A549 (cell line): ENCODE data around the gene MYLK4. TPM values are rescaled to one million over a fixed set of nuclear protein-coding genes. Genes with fewer than 3 reads are reported as not detected.

Source experiments
- ATAC-seq, 2 experiments: fragments of 200-7000 bp in 1 of 2; fragments of >200 bp in 1 of 2; cut with Nextera tagmentation in 1 of 2; cut with Tn5 transposase in 1 of 2; 3 replicates each; pipeline versions ENCODE4 v1.8.0 to v1.9.1; 2018 to 2020; ENCODE audit warnings: mild to moderate bottlenecking in 1 of 2, moderate library complexity in 1 of 2
- CTCF ChIA-PET: fragments of 300-600 bp; sonication (Branson Sonifier 250); formaldehyde crosslinking; extraction: SDS; loops from one replicate; lab custom pipeline; 2021; ENCODE audit warnings: antibody characterized with exemption, inconsistent platforms; lab: Yijun Ruan, JAX
- POLR2A ChIA-PET: fragments of 350-600 bp; formaldehyde crosslinking; extraction: SDS; loops from one replicate; lab custom pipeline; 2021; ENCODE audit warnings: antibody characterized with exemption, inconsistent platforms; lab: Yijun Ruan, JAX
- DNase-seq, 2 experiments: peaks; one replicate each; pipeline versions ENCODE4 v3.0.0 to v3.0.0-alpha.2; 2011 to 2016; ENCODE audit warnings: low read depth in 1 of 2, low spot score in 1 of 2
- FAIRE-seq: peaks from 2 replicates; lab custom pipeline; 2011; peaks lifted over from hg19 to GRCh38; lab: Jason Lieb, UNC
- H3K27ac ChIP-seq, 2 experiments: fragments of >200 bp; sonication (Bioruptor Twin); formaldehyde crosslinking; 3 replicates each; pipeline ENCODE4 v1.5.1; 2016 to 2017
- H3K4me1 ChIP-seq: fragments of >200 bp; sonication (Bioruptor Twin); formaldehyde crosslinking; 3 replicates; pipeline ENCODE4 v1.6.1; 2016
- H3K4me2 ChIP-seq: fragments of >200 bp; sonication (Bioruptor Twin); formaldehyde crosslinking; 3 replicates; pipeline ENCODE4 v1.6.1; 2016
- H3K4me3 ChIP-seq: fragments of >200 bp; sonication (Bioruptor Twin); formaldehyde crosslinking; 3 replicates; pipeline ENCODE4 v1.5.1; 2016
- H3K9me3 ChIP-seq: fragments of >200 bp; sonication (Bioruptor Twin); formaldehyde crosslinking; 3 replicates; pipeline ENCODE4 v1.6.1; 2016
- BHLHE40 ChIP-seq: IDR thresholded peaks from 2 replicates; pipeline ENCODE4 v1.6.1; 2012; ENCODE audit warnings: low read depth, low read length, inconsistent platforms
- CBX2 ChIP-seq: fragments of 200-600 bp; sonication (generic); IDR thresholded peaks from 2 replicates; pipeline ENCODE4 v1.6.1; 2016; ENCODE audit warnings: low read depth, mild to moderate bottlenecking, borderline replicate concordance
- CBX8 ChIP-seq: fragments of 200-600 bp; sonication (generic); IDR thresholded peaks from 2 replicates; pipeline ENCODE4 v1.6.1; 2016
- CEBPB ChIP-seq, 2 experiments: fragments of >200 bp in 1 of 2; sonication (Bioruptor Twin) in 1 of 2; formaldehyde crosslinking in 1 of 2; IDR thresholded peaks; 2 replicates each; pipeline ENCODE4 v1.6.1; 2012 to 2016
- CHD4 ChIP-seq: fragments of 200-600 bp; sonication (generic); IDR thresholded peaks from 2 replicates; pipeline ENCODE4 v1.6.1; 2016; ENCODE audit warnings: antibody characterized with exemption, mild to moderate bottlenecking, borderline replicate concordance
- EHMT2 ChIP-seq: fragments of 200-600 bp; sonication (generic); IDR thresholded peaks from 2 replicates; pipeline ENCODE4 v1.6.1; 2016; ENCODE audit warnings: antibody characterized with exemption, low read depth, mild to moderate bottlenecking, moderate library complexity
- EP300 ChIP-seq, 2 experiments: fragments of >200 bp; sonication (Bioruptor Twin); formaldehyde crosslinking; IDR thresholded peaks; 2 replicates in 1 of 2; 3 replicates in 1 of 2; pipeline ENCODE4 v1.6.1; 2016 to 2017
- ESRRA ChIP-seq: fragments of 150-350 bp; IDR thresholded peaks from 2 replicates; pipeline ENCODE4 v1.6.1; 2014; ENCODE audit warnings: mild to moderate bottlenecking, low read length, borderline replicate concordance
- FOXS1 ChIP-seq: fragments of 250-450 bp; sonication (Bioruptor Pico); IDR thresholded peaks from 2 replicates; pipeline ENCODE4 v1.5.0; 2020; ENCODE audit warnings: mild to moderate bottlenecking, moderate library complexity
- HDAC2 ChIP-seq: fragments of 200-600 bp; sonication (generic); IDR thresholded peaks from 2 replicates; pipeline ENCODE4 v1.6.1; 2016
- HEYL ChIP-seq: fragments of 250-450 bp; sonication (Bioruptor Pico); IDR thresholded peaks from 2 replicates; pipeline ENCODE4 v1.8.0; 2021; ENCODE audit warnings: mild to moderate bottlenecking, moderate library complexity
- HOXB13 ChIP-seq: fragments of 250-450 bp; sonication (Bioruptor Pico); IDR thresholded peaks from 2 replicates; pipeline ENCODE4 v1.5.0; 2020; ENCODE audit warnings: low read depth, mild to moderate bottlenecking, moderate library complexity
- HOXB5 ChIP-seq: fragments of 250-450 bp; sonication (Bioruptor Pico); IDR thresholded peaks from 2 replicates; pipeline ENCODE4 v1.5.0; 2020; ENCODE audit warnings: mild to moderate bottlenecking, moderate library complexity
- KDM1A ChIP-seq: fragments of 200-600 bp; sonication (generic); IDR thresholded peaks from 2 replicates; pipeline ENCODE4 v1.6.1; 2016; ENCODE audit warnings: low read depth, mild to moderate bottlenecking
- KDM5A ChIP-seq: fragments of 200-600 bp; sonication (generic); IDR thresholded peaks from 2 replicates; pipeline ENCODE4 v1.6.1; 2016; ENCODE audit warnings: antibody characterized with exemption, mild to moderate bottlenecking
- MAFK ChIP-seq: fragments of 450-650 bp; IDR thresholded peaks from 2 replicates; pipeline ENCODE4 v1.6.1; 2014; ENCODE audit not compliant: partially characterized antibody
- NFE2L2 ChIP-seq: fragments of 150-350 bp; conservative IDR thresholded peaks from 2 replicates; pipeline ENCODE4 v1.6.1; 2014; ENCODE audit warnings: low read length
- NPAS2 ChIP-seq: fragments of 250-450 bp; sonication (Bioruptor Pico); IDR thresholded peaks from 2 replicates; pipeline ENCODE4 v1.8.0; 2022; ENCODE audit warnings: mild to moderate bottlenecking, moderate library complexity, borderline replicate concordance
- PHF8 ChIP-seq: fragments of 200-600 bp; sonication (generic); IDR thresholded peaks from 2 replicates; pipeline ENCODE4 v1.6.1; 2016; ENCODE audit warnings: low read depth, mild to moderate bottlenecking, antibody characterized with exemption, moderate library complexity, borderline replicate concordance
- POLR2A ChIP-seq: IDR thresholded peaks from 2 replicates; pipeline ENCODE4 v1.6.1; 2012; ENCODE audit warnings: mild to moderate bottlenecking, low read length
- RARB ChIP-seq: fragments of 250-450 bp; sonication (Bioruptor Pico); IDR thresholded peaks from 2 replicates; pipeline ENCODE4 v1.8.0; 2021; ENCODE audit warnings: mild to moderate bottlenecking, moderate library complexity
- SREBF2 ChIP-seq: fragments of 450-650 bp; IDR thresholded peaks from 2 replicates; pipeline ENCODE4 v1.6.1; 2014; ENCODE audit warnings: mild to moderate bottlenecking, moderate library complexity
- TP53 ChIP-seq: fragments of 250-450 bp; sonication (Bioruptor Pico); IDR thresholded peaks from 2 replicates; pipeline ENCODE4 v1.5.0; 2021; ENCODE audit warnings: mild to moderate bottlenecking, moderate library complexity
- ZC3H11A ChIP-seq: fragments of 450-650 bp; IDR thresholded peaks from 2 replicates; pipeline ENCODE4 v1.6.1; 2014; ENCODE audit warnings: antibody characterized with exemption, mild to moderate bottlenecking
- ZSCAN20 ChIP-seq: fragments of 250-450 bp; sonication (Bioruptor Pico); IDR thresholded peaks from 2 replicates; pipeline ENCODE4 v1.8.0; 2022; ENCODE audit warnings: mild to moderate bottlenecking, moderate library complexity
- WGBS: methylation state at CpG from one replicate; pipeline ENCODE4 v1.1.6; 2017; ENCODE audit errors: missing lambda C conversion rate; 5-methylcytosine and 5-hydroxymethylcytosine counted together
- polyA plus RNA-seq, 4 experiments: library from polyadenylated mRNA; depleted of rRNA in 3 of 4; stranded (reverse); fragments of >200 nt; fragmentation: RNase III in 1 of 4; extraction: RNeasy Plus Mini Kit Qiagen cat#74134 plus additional on column Dnase treatment in 1 of 4; gene quantifications; 2 replicates in 3 of 4; 3 replicates in 1 of 4; pipeline ENCODE4 v1.2.3, GENCODE V29; 2011 to 2017
- TF ChIP-seq, protein P1 (sequence below): IDR thresholded peaks from 2 replicates; pipeline ENCODE4 v1.6.1; 2012; ENCODE audit warnings: low read depth, borderline replicate concordance
- TF ChIP-seq, protein P2 (sequence below): IDR thresholded peaks from 2 replicates; pipeline ENCODE4 v1.6.1; 2012
- TF ChIP-seq, protein P3 (sequence below): fragments of >200 bp; sonication (Bioruptor Twin); formaldehyde crosslinking; IDR thresholded peaks from 2 replicates; pipeline ENCODE4 v1.6.1; 2016
- TF ChIP-seq, protein P4 (sequence below): fragments of 250-450 bp; sonication (Bioruptor Pico); IDR thresholded peaks from 2 replicates; pipeline ENCODE4 v1.5.0; 2021; ENCODE audit warnings: mild to moderate bottlenecking, moderate library complexity, borderline replicate concordance
- TF ChIP-seq, protein P5 (sequence below): fragments of >200 bp; sonication (Bioruptor Twin); formaldehyde crosslinking; IDR thresholded peaks from 3 replicates; pipeline ENCODE4 v1.6.1; 2016

MYLK4 gene
- polyA plus RNA-seq, 2 of the 4 experiments (the other 2 are of a cell fraction) = 0.14 to 0.21 TPM

DNA sequence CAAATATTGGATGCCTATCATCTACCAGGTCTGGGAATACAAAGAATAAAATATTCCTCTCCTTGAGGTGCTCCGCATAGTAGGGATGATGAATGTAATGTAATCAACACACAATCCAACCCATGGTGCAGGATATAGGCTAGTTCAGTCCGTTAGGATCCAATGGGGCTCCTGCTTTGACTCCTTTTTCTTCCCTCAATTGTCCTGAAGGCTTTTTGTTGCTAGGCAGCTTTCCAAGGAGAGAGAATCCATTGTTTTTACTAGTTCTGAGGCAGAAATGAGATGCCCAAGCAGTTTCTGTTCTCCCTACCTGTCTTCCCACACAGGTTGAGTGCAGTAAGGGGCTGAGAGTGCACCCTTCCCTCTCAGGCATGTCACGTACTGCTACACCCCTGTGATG is 26.5 kb upstream of the MYLK4 start:
- DNase-seq = no peak
- H3K9me3 ChIP-seq = no peaks in the 10 kb centered on the region
- WGBS = 91% methylated on average over 3 of the region's 3 CpGs
- H3K27ac ChIP-seq = no peak overlapping the region
- no peak for TF ChIP-seq RARB (CRISPR knock-in tag)
- TF ChIP-seq PHF8 = no peak
- TF ChIP-seq CBX8 = no peak
- TF ChIP-seq NPAS2 (CRISPR knock-in tag) = no peak
- TF ChIP-seq TP53 (CRISPR knock-in tag) = no peak
- no peak for TF ChIP-seq EHMT2
- no peak for TF ChIP-seq SREBF2
- TF ChIP-seq, protein P1, sequence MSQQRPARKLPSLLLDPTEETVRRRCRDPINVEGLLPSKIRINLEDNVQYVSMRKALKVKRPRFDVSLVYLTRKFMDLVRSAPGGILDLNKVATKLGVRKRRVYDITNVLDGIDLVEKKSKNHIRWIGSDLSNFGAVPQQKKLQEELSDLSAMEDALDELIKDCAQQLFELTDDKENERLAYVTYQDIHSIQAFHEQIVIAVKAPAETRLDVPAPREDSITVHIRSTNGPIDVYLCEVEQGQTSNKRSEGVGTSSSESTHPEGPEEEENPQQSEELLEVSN = no peak
- no peak for TF ChIP-seq BHLHE40
- TF ChIP-seq, protein P2, sequence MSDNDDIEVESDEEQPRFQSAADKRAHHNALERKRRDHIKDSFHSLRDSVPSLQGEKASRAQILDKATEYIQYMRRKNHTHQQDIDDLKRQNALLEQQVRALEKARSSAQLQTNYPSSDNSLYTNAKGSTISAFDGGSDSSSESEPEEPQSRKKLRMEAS = no peak
- TF ChIP-seq, protein P3, sequence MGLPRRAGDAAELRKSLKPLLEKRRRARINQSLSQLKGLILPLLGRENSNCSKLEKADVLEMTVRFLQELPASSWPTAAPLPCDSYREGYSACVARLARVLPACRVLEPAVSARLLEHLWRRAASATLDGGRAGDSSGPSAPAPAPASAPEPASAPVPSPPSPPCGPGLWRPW = no peak
- no peak for TF ChIP-seq KDM5A
- TF ChIP-seq, all 56 proteins: peak for 0
- FAIRE-seq (no peak), ATAC-seq (no peak)
- no peak overlapping the region for H3K4me2 ChIP-seq
- ChIA-PET CTCF (interaction anchor here (1.4 to 2.1 kb wide), 2 partner anchors 8 to 14 kb away, joined by 4 to 9 read pairs; no protein-coding TSS in a partner anchor), POLR2A (no interaction called here)
- H3K4me3 ChIP-seq = no peak overlapping the region
- no peaks in the 10 kb centered on the region for H3K4me1 ChIP-seq

DNA sequence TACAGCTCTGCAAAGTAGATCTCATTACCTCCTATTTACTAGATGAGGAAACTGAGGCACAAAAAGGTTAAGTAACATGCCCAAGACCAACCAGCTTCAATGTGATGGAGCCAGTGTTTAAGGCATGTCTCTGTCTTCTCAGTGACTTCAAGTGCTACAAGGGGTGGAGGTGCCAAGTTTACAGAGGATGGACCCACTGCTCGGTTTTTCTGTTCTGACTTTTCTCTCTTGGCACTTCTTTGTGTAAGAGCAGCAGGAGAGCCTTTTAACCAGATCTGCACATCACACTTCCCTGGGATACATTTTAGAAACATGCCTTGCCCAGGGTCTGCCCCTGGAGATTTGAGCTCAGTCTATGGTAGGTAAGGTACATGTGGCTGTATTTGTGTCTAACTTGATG is 24.3 kb upstream of the MYLK4 start:
- POLR2A ChIA-PET = no interaction called here
- no peak for FAIRE-seq
- no peak for ATAC-seq
- no peak for DNase-seq
- H3K27ac ChIP-seq = no peak overlapping the region
- no peaks in the 10 kb centered on the region for H3K9me3 ChIP-seq
- TF ChIP-seq ZC3H11A = no peak
- no peak for TF ChIP-seq CBX8
- no peak for TF ChIP-seq BHLHE40
- TF ChIP-seq, protein P4, sequence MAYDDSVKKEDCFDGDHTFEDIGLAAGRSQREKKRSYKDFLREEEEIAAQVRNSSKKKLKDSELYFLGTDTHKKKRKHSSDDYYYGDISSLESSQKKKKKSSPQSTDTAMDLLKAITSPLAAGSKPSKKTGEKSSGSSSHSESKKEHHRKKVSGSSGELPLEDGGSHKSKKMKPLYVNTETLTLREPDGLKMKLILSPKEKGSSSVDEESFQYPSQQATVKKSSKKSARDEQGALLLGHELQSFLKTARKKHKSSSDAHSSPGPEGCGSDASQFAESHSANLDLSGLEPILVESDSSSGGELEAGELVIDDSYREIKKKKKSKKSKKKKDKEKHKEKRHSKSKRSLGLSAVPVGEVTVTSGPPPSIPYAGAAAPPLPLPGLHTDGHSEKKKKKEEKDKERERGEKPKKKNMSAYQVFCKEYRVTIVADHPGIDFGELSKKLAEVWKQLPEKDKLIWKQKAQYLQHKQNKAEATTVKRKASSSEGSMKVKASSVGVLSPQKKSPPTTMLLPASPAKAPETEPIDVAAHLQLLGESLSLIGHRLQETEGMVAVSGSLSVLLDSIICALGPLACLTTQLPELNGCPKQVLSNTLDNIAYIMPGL = no peak
- no peak for TF ChIP-seq EP300 (IDR thresholded peaks at IDR 0.05)
- no peak for TF ChIP-seq SREBF2
- no peak for TF ChIP-seq MAFK
- TF ChIP-seq, all 56 proteins: peak for 0
- WGBS = 92% methylated on average over 1 of the region's 1 CpG
- CTCF ChIA-PET = interaction anchor here (0.8 to 1.9 kb wide), 4 partner anchors 9 to 157 kb away, joined by 3 to 7 read pairs (median 5); partner anchors contain the start of gene WRNIP1
- Histone ChIP-seq H3K4me1 (peaks cover 5% of the 10 kb centered on the region; the same call in 2 of the 3 replicates), H3K4me3 (no peak overlapping the region), H3K4me2 (no peak overlapping the region)

DNA sequence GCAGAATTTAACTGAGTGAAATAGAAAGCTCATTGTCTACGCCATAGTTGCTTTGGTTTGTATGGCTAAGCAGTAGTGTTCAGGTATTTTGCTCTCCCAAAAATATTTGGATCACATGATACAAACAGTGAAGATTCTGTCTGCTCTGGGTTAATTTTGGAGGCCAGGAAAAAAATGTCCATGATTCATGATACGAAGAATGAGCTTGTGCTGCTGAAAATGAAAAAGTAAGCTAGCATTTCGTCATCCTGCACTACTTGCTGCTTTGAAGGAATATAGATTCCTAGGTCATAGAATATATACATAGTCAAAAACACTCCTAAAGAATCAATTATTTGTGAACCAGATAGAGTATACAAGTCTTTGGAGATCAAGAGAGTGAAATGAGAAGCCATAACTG is 22.7 kb upstream of the MYLK4 start:
- FAIRE-seq (no peak), ATAC-seq (no peak), DNase-seq (no peak)
- ChIA-PET CTCF (interaction anchor here (0.8 to 2.9 kb wide), 3 partner anchors 8 to 179 kb away, joined by 3 to 15 read pairs (median 12); partner anchors contain the start of gene WRNIP1), POLR2A (interaction anchor here (0.6 to 1.2 kb wide), 2 partner anchors 8 to 68 kb away, joined by 3 to 5 read pairs; partner anchors contain the start of genes SERPINB1 and WRNIP1)
- Histone ChIP-seq H3K4me2 (no peak overlapping the region), H3K4me3 (no peak overlapping the region), H3K4me1 (peaks cover 16% of the 10 kb centered on the region; the same call in 2 of the 3 replicates), H3K27ac (no peak overlapping the region), H3K9me3 (no peaks in the 10 kb centered on the region)
- WGBS = 81% methylated on average over 3 of the region's 3 CpGs
- TF ChIP-seq CBX2 = no peak
- TF ChIP-seq CBX8 = no peak
- TF ChIP-seq, protein P2 = no peak
- TF ChIP-seq NFE2L2 = no peak
- no peak for TF ChIP-seq CHD4
- TF ChIP-seq FOXS1 (CRISPR knock-in tag) = no peak
- TF ChIP-seq RARB (CRISPR knock-in tag) = no peak
- TF ChIP-seq ZSCAN20 = no peak
- no peak for TF ChIP-seq HDAC2
- no peak for TF ChIP-seq POLR2A
- TF ChIP-seq KDM1A = no peak
- no peak for TF ChIP-seq TP53 (CRISPR knock-in tag)
- no peak for TF ChIP-seq HOXB5 (CRISPR knock-in tag)
- TF ChIP-seq, protein P3 = no peak
- no peak for TF ChIP-seq CEBPB (IDR thresholded peaks at IDR 0.05)
- TF ChIP-seq, protein P5, sequence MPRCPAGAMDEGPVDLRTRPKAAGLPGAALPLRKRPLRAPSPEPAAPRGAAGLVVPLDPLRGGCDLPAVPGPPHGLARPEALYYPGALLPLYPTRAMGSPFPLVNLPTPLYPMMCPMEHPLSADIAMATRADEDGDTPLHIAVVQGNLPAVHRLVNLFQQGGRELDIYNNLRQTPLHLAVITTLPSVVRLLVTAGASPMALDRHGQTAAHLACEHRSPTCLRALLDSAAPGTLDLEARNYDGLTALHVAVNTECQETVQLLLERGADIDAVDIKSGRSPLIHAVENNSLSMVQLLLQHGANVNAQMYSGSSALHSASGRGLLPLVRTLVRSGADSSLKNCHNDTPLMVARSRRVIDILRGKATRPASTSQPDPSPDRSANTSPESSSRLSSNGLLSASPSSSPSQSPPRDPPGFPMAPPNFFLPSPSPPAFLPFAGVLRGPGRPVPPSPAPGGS = no peak
- no peak for TF ChIP-seq HOXB13
- no peak for TF ChIP-seq HEYL (CRISPR knock-in tag)
- no peak for TF ChIP-seq ESRRA
- TF ChIP-seq NPAS2 (CRISPR knock-in tag) = no peak
- TF ChIP-seq, all 56 proteins: peak for 0
